OCI-LY7 (cell line): ENCODE data around the gene ZBTB5.

Experiments
- EZH2phosphoT487 ChIP-seq: fragments of 200-600 bp; sonication (generic); IDR thresholded peaks from 2 replicates; pipeline ENCODE4 v1.6.1; 2018; ENCODE audit warnings: low read depth, borderline replicate concordance, mild to moderate bottlenecking, mixed run types, antibody characterized with exemption, low read length, moderate library complexity, mixed read lengths
- TF ChIP-seq, protein P1 (sequence below): fragments of 200-600 bp; sonication (generic); conservative IDR thresholded peaks from 2 replicates; pipeline ENCODE4 v1.5.1; 2014; ENCODE audit warnings: mild to moderate bottlenecking, antibody characterized with exemption, low read length, moderate library complexity, mixed read lengths

DNA sequence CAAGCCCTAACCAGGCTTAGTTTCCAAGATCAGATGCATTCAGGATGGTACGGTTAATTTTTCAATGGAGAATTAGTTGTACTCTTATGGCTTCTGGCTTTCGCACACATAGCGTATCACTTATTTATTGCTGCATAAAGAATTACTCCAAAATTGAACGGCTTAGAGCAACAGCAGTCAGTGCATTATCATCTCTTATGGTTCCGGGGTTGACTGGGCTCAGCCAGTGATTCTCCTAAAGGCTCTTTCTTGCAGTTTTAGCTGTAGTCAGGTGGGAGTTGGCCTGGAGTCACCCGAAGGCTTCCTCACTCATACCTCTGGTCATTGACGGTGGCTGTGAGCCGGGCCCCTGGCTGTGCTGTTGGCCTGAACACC, 43.3 kb downstream of the ZBTB5 start:
- TF ChIP-seq, protein P1, sequence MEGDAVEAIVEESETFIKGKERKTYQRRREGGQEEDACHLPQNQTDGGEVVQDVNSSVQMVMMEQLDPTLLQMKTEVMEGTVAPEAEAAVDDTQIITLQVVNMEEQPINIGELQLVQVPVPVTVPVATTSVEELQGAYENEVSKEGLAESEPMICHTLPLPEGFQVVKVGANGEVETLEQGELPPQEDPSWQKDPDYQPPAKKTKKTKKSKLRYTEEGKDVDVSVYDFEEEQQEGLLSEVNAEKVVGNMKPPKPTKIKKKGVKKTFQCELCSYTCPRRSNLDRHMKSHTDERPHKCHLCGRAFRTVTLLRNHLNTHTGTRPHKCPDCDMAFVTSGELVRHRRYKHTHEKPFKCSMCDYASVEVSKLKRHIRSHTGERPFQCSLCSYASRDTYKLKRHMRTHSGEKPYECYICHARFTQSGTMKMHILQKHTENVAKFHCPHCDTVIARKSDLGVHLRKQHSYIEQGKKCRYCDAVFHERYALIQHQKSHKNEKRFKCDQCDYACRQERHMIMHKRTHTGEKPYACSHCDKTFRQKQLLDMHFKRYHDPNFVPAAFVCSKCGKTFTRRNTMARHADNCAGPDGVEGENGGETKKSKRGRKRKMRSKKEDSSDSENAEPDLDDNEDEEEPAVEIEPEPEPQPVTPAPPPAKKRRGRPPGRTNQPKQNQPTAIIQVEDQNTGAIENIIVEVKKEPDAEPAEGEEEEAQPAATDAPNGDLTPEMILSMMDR = no peak
- TF ChIP-seq EZH2phosphoT487 = no peak
